ENCODE measurements around the gene ARHGEF28.

The ARHGEF28 gene

GRCh38 chr5:73606206-73606753 is 19.7 kb upstream of the ARHGEF28 start:
- H3K9ac ChIP-seq (ENCODE audit: low read depth, low read length): peak overlapping the region; percentile 38
- H3K4me2 ChIP-seq (ENCODE audit: low read length): peak overlapping the region; percentile 42
- H3K9me3 ChIP-seq (replicated peaks; ENCODE audit: low read length): peaks cover 7% of the 10 kb centered on the region
- H3K36me3 ChIP-seq (ENCODE audit: insufficient read depth, low read length): no peaks in the 10 kb centered on the region
- H3K27me3 ChIP-seq (ENCODE audit: control insufficient read depth, insufficient read depth, low read length): no peaks in the 10 kb centered on the region
- H3K4me3 ChIP-seq (ENCODE audit: low read length): no peak overlapping the region
- peaks cover 43% of the 10 kb centered on the region for H3K4me1 ChIP-seq (ENCODE audit: control insufficient read depth, insufficient read depth, low read length)

GRCh38 chr5:73607228-73607627 is 18.8 kb upstream of the ARHGEF28 start:
- Histone ChIP-seq H3K9ac (ENCODE audit: low read depth, low read length) (peak overlapping the region; percentile 38), H3K4me3 (ENCODE audit: low read length) (peak overlapping the region; percentile 35), H3K36me3 (ENCODE audit: insufficient read depth, low read length) (no peaks in the 10 kb centered on the region), H3K4me1 (ENCODE audit: control insufficient read depth, insufficient read depth, low read length) (peaks cover 43% of the 10 kb centered on the region), H3K27me3 (ENCODE audit: control insufficient read depth, insufficient read depth, low read length) (no peaks in the 10 kb centered on the region), H3K9me3 (replicated peaks; ENCODE audit: low read length) (no peaks in the 10 kb centered on the region), H3K4me2 (ENCODE audit: low read length) (peak overlapping the region; percentile 42)

- Histone ChIP-seq H3K27me3 (ENCODE audit: control insufficient read depth, insufficient read depth, low read length) (no peaks in the 10 kb centered on the region), H3K9me3 (replicated peaks; ENCODE audit: low read length) (no peaks in the 10 kb centered on the region), H3K9ac (ENCODE audit: low read depth, low read length) (no peak overlapping the region), H3K4me2 (ENCODE audit: low read length) (no peak overlapping the region), H3K4me3 (ENCODE audit: low read length) (no peak overlapping the region), H3K36me3 (ENCODE audit: insufficient read depth, low read length) (no peaks in the 10 kb centered on the region), H3K4me1 (ENCODE audit: control insufficient read depth, insufficient read depth, low read length) (peaks cover 6% of the 10 kb centered on the region)
These were observed 13.2 kb upstream of the ARHGEF28 start for GRCh38 chr5:73612799-73613198.

GRCh38 chr5:73615085-73615484 is 10.9 kb upstream of the ARHGEF28 start:
- Histone ChIP-seq H3K4me2 (ENCODE audit: low read length) (no peak overlapping the region), H3K36me3 (ENCODE audit: insufficient read depth, low read length) (no peaks in the 10 kb centered on the region), H3K27me3 (ENCODE audit: control insufficient read depth, insufficient read depth, low read length) (no peaks in the 10 kb centered on the region), H3K4me3 (ENCODE audit: low read length) (no peak overlapping the region), H3K9me3 (replicated peaks; ENCODE audit: low read length) (no peaks in the 10 kb centered on the region), H3K9ac (ENCODE audit: low read depth, low read length) (no peak overlapping the region), H3K4me1 (ENCODE audit: control insufficient read depth, insufficient read depth, low read length) (peaks cover 17% of the 10 kb centered on the region)

GRCh38 chr5:73615947-73616346 is 10.0 kb upstream of the ARHGEF28 start:
- Histone ChIP-seq H3K27me3 (ENCODE audit: control insufficient read depth, insufficient read depth, low read length) (no peaks in the 10 kb centered on the region), H3K9me3 (replicated peaks; ENCODE audit: low read length) (no peaks in the 10 kb centered on the region), H3K4me1 (ENCODE audit: control insufficient read depth, insufficient read depth, low read length) (peaks cover 21% of the 10 kb centered on the region), H3K36me3 (ENCODE audit: insufficient read depth, low read length) (no peaks in the 10 kb centered on the region), H3K4me3 (ENCODE audit: low read length) (no peak overlapping the region), H3K9ac (ENCODE audit: low read depth, low read length) (no peak overlapping the region), H3K4me2 (ENCODE audit: low read length) (no peak overlapping the region)

- H3K9ac ChIP-seq (ENCODE audit: low read depth, low read length): no peak overlapping the region
- H3K27me3 ChIP-seq (ENCODE audit: control insufficient read depth, insufficient read depth, low read length): no peaks in the 10 kb centered on the region
- no peak overlapping the region for H3K4me3 ChIP-seq (ENCODE audit: low read length)
- H3K4me1 ChIP-seq (ENCODE audit: control insufficient read depth, insufficient read depth, low read length): peaks cover 21% of the 10 kb centered on the region
- H3K4me2 ChIP-seq (ENCODE audit: low read length): peak overlapping the region; percentile 71
- H3K9me3 ChIP-seq (replicated peaks; ENCODE audit: low read length): no peaks in the 10 kb centered on the region
- no peaks in the 10 kb centered on the region for H3K36me3 ChIP-seq (ENCODE audit: insufficient read depth, low read length)
These were observed 8.3 kb upstream of the ARHGEF28 start for GRCh38 chr5:73617510-73618279.

GRCh38 chr5:73619606-73620333 is 6.2 kb upstream of the ARHGEF28 start:
- Histone ChIP-seq H3K4me1 (ENCODE audit: control insufficient read depth, insufficient read depth, low read length) (peaks cover 21% of the 10 kb centered on the region), H3K4me2 (ENCODE audit: low read length) (no peak overlapping the region), H3K36me3 (ENCODE audit: insufficient read depth, low read length) (no peaks in the 10 kb centered on the region), H3K9ac (ENCODE audit: low read depth, low read length) (no peak overlapping the region), H3K27me3 (ENCODE audit: control insufficient read depth, insufficient read depth, low read length) (no peaks in the 10 kb centered on the region), H3K9me3 (replicated peaks; ENCODE audit: low read length) (no peaks in the 10 kb centered on the region), H3K4me3 (ENCODE audit: low read length) (no peak overlapping the region)

- no peak overlapping the region for H3K4me3 ChIP-seq (ENCODE audit: low read length)
- no peaks in the 10 kb centered on the region for H3K27me3 ChIP-seq (ENCODE audit: control insufficient read depth, insufficient read depth, low read length)
- no peak overlapping the region for H3K9ac ChIP-seq (ENCODE audit: low read depth, low read length)
- H3K4me2 ChIP-seq (ENCODE audit: low read length): no peak overlapping the region
- H3K36me3 ChIP-seq (ENCODE audit: insufficient read depth, low read length): no peaks in the 10 kb centered on the region
- H3K9me3 ChIP-seq (replicated peaks; ENCODE audit: low read length): no peaks in the 10 kb centered on the region
- H3K4me1 ChIP-seq (ENCODE audit: control insufficient read depth, insufficient read depth, low read length): peaks cover 27% of the 10 kb centered on the region
These were observed 5.7 kb upstream of the ARHGEF28 start for GRCh38 chr5:73620334-73620687.

GRCh38 chr5:73623060-73623459 is 2.9 kb upstream of the ARHGEF28 start:
- Histone ChIP-seq H3K27me3 (ENCODE audit: control insufficient read depth, insufficient read depth, low read length) (no peaks in the 10 kb centered on the region), H3K9me3 (replicated peaks; ENCODE audit: low read length) (no peaks in the 10 kb centered on the region), H3K4me1 (ENCODE audit: control insufficient read depth, insufficient read depth, low read length) (peaks cover 35% of the 10 kb centered on the region), H3K9ac (ENCODE audit: low read depth, low read length) (no peak overlapping the region), H3K4me3 (ENCODE audit: low read length) (no peak overlapping the region), H3K4me2 (ENCODE audit: low read length) (no peak overlapping the region), H3K36me3 (ENCODE audit: insufficient read depth, low read length) (no peaks in the 10 kb centered on the region)

- no peak overlapping the region for H3K9ac ChIP-seq (ENCODE audit: low read depth, low read length)
- no peaks in the 10 kb centered on the region for H3K27me3 ChIP-seq (ENCODE audit: control insufficient read depth, insufficient read depth, low read length)
- no peak overlapping the region for H3K4me2 ChIP-seq (ENCODE audit: low read length)
- no peak overlapping the region for H3K4me3 ChIP-seq (ENCODE audit: low read length)
- no peaks in the 10 kb centered on the region for H3K36me3 ChIP-seq (ENCODE audit: insufficient read depth, low read length)
- peaks cover 42% of the 10 kb centered on the region for H3K4me1 ChIP-seq (ENCODE audit: control insufficient read depth, insufficient read depth, low read length)
- H3K9me3 ChIP-seq (replicated peaks; ENCODE audit: low read length): no peaks in the 10 kb centered on the region
These were observed 2.0 kb upstream of the ARHGEF28 start for GRCh38 chr5:73623901-73624404.

- no peaks in the 10 kb centered on the region for H3K27me3 ChIP-seq (ENCODE audit: control insufficient read depth, insufficient read depth, low read length)
- H3K4me2 ChIP-seq (ENCODE audit: low read length): peak overlapping the region; percentile 99
- peak overlapping the region; percentile 90 for H3K9ac ChIP-seq (ENCODE audit: low read depth, low read length)
- H3K4me3 ChIP-seq (ENCODE audit: low read length): no peak overlapping the region
- H3K4me1 ChIP-seq (ENCODE audit: control insufficient read depth, insufficient read depth, low read length): peaks cover 46% of the 10 kb centered on the region
- H3K9me3 ChIP-seq (replicated peaks; ENCODE audit: low read length): no peaks in the 10 kb centered on the region
- no peaks in the 10 kb centered on the region for H3K36me3 ChIP-seq (ENCODE audit: insufficient read depth, low read length)
These were observed 1.1 kb upstream of the ARHGEF28 start for GRCh38 chr5:73624888-73625287.
